GM23338 (cell line): ENCODE data around the gene OR4D5.

Experiments used
- CREB1 ChIP-seq: fragments of 250-450 bp; sonication (Bioruptor Pico); IDR thresholded peaks from 2 replicates; pipeline ENCODE4 v1.5.0; 2020; ENCODE audit warnings: low read depth, mild to moderate bottlenecking, moderate library complexity
- CTCF ChIP-seq, 2 experiments: fragments of 200-600 bp in 1 of 2; sonication (generic) in 1 of 2; conservative IDR thresholded peaks; 2 replicates each; pipeline versions ENCODE4 v1.5.1 to v1.6.1; 2016 to 2017; ENCODE audit warnings: antibody characterized with exemption in 2 of 2, low read depth in 2 of 2, mild to moderate bottlenecking in 2 of 2, moderate library complexity in 1 of 2
- EZH2 ChIP-seq: fragments of 200-600 bp; sonication (generic); IDR thresholded peaks from one replicate; pipeline ENCODE4 v1.8.0; 2017; ENCODE audit warnings: antibody characterized with exemption, mild to moderate bottlenecking, low read depth; ENCODE audit not compliant: unreplicated experiment
- EZH2phosphoT487 ChIP-seq: fragments of 200-600 bp; sonication (generic); IDR thresholded peaks from one replicate; pipeline ENCODE4 v1.8.1; 2018; ENCODE audit warnings: antibody characterized with exemption; ENCODE audit not compliant: unreplicated experiment
- JUNB ChIP-seq: IDR thresholded peaks from one replicate; pipeline ENCODE4 v1.6.1; 2016; ENCODE audit warnings: antibody characterized with exemption; ENCODE audit not compliant: unreplicated experiment
- NANOG ChIP-seq: IDR thresholded peaks from 2 replicates; pipeline ENCODE4 v1.6.1; 2016; ENCODE audit warnings: antibody characterized with exemption, borderline replicate concordance
- POLR2AphosphoS5 ChIP-seq: IDR thresholded peaks from 2 replicates; pipeline ENCODE4 v1.6.1; 2016; ENCODE audit warnings: antibody characterized with exemption, low read depth
- REST ChIP-seq: IDR thresholded peaks from one replicate; pipeline ENCODE4 v1.6.1; 2018; ENCODE audit warnings: antibody characterized with exemption; ENCODE audit not compliant: unreplicated experiment
- ZNF114 ChIP-seq: fragments of 250-450 bp; sonication (Bioruptor Pico); IDR thresholded peaks from 2 replicates; pipeline ENCODE4 v1.5.0; 2020; ENCODE audit warnings: mild to moderate bottlenecking, moderate library complexity

- TF ChIP-seq EZH2phosphoT487 (no peak), POLR2AphosphoS5 (no peak), CTCF (conservative IDR thresholded peaks at IDR 0.05; ENCODE audit: low read depth in 2 of 2) (no peak), EZH2 (no peak), NANOG (no peak), REST (no peak), CREB1 (CRISPR knock-in tag) (no peak), ZNF114 (CRISPR knock-in tag) (no peak), JUNB (no peak)
These were observed 18.5 kb upstream of the OR4D5 start for GRCh38 chr11:123920943-123921342.
